ENCODE results near the gene DTHD1. TPM values are rescaled to one million over a fixed set of nuclear protein-coding genes. Genes with fewer than 3 reads are reported as not detected.

DTHD1 gene
- total RNA-seq, 3 donors from 2014 or later, result 0.12 to 0.55 (median 0.22) TPM

DNA sequence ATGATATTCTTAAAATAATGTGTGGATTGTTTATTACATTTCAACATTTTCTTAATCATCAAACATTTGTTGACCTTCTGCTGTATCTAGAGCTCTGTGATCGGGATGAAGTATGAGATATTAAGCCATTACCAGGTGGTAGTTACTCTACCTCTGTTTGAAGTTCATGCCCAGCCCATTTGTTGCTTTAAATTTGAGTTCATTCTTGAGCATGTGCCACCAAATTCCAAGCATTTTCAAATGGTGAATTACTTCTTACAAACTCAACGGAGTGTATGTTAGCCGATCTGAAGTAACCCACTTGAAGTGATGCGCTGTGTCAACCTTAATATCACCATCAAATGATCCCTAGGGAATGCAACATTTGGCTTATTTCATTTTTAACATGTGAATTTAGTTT lies 7.3 kb upstream of the DTHD1 start:
- intact Hi-C loops (cut with DNase I, micrococcal nuclease), result no loop called here
- ATAC-seq, result no peak

GRCh38 chr4:36277533-36277932 lies 3.9 kb upstream of the DTHD1 start:
- no peak for DNase-seq
- intact Hi-C loops (cut with DNase I, micrococcal nuclease), result no loop called here
- Histone ChIP-seq H3K4me1 (ENCODE audit: low read depth) (no peaks in the 10 kb centered on the region), H3K36me3 (ENCODE audit: low read depth) (no peaks in the 10 kb centered on the region), H3K9me3 (no peaks in the 10 kb centered on the region), H3K4me3 (no peak overlapping the region)
- no peak for ATAC-seq
- TF ChIP-seq, protein P1, sequence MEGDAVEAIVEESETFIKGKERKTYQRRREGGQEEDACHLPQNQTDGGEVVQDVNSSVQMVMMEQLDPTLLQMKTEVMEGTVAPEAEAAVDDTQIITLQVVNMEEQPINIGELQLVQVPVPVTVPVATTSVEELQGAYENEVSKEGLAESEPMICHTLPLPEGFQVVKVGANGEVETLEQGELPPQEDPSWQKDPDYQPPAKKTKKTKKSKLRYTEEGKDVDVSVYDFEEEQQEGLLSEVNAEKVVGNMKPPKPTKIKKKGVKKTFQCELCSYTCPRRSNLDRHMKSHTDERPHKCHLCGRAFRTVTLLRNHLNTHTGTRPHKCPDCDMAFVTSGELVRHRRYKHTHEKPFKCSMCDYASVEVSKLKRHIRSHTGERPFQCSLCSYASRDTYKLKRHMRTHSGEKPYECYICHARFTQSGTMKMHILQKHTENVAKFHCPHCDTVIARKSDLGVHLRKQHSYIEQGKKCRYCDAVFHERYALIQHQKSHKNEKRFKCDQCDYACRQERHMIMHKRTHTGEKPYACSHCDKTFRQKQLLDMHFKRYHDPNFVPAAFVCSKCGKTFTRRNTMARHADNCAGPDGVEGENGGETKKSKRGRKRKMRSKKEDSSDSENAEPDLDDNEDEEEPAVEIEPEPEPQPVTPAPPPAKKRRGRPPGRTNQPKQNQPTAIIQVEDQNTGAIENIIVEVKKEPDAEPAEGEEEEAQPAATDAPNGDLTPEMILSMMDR (IDR thresholded peaks at IDR 0.05), result no peak

More for the DNA sequence above, 7.3 kb upstream of the DTHD1 start:
- no peaks in the 10 kb centered on the region for H3K36me3 ChIP-seq (ENCODE audit: low read depth)
- TF ChIP-seq, protein P1 (IDR thresholded peaks at IDR 0.05), result no peak
- no peaks in the 10 kb centered on the region for H3K4me1 ChIP-seq (ENCODE audit: low read depth)
- no peak for DNase-seq
- H3K9me3 ChIP-seq, result no peaks in the 10 kb centered on the region
- H3K4me3 ChIP-seq, result no peak overlapping the region

GRCh38 chr4:36278789-36279188 lies 2.6 kb upstream of the DTHD1 start:
- Histone ChIP-seq H3K36me3 (ENCODE audit: low read depth) (no peaks in the 10 kb centered on the region), H3K4me1 (ENCODE audit: low read depth) (no peaks in the 10 kb centered on the region), H3K4me3 (no peak overlapping the region), H3K9me3 (no peaks in the 10 kb centered on the region)
- no peak for ATAC-seq
- intact Hi-C loops (cut with DNase I, micrococcal nuclease), result no loop called here
- no peak for DNase-seq
- TF ChIP-seq, protein P1 (IDR thresholded peaks at IDR 0.05), result no peak

GRCh38 chr4:36280555-36280954 lies 861 bp upstream of the DTHD1 start:
- H3K9me3 ChIP-seq, result no peaks in the 10 kb centered on the region
- H3K4me1 ChIP-seq (ENCODE audit: low read depth), result no peaks in the 10 kb centered on the region
- TF ChIP-seq, protein P1 (IDR thresholded peaks at IDR 0.05), result no peak
- H3K4me3 ChIP-seq, result no peak overlapping the region
- ATAC-seq, result peak; percentile 26
- no peak for DNase-seq
- no peaks in the 10 kb centered on the region for H3K36me3 ChIP-seq (ENCODE audit: low read depth)
- intact Hi-C loops (cut with DNase I, micrococcal nuclease), result no loop called here

- H3K9me3 ChIP-seq, result no peaks in the 10 kb centered on the region
- intact Hi-C loops (cut with DNase I, micrococcal nuclease), result no loop called here
- no peaks in the 10 kb centered on the region for H3K4me1 ChIP-seq (ENCODE audit: low read depth)
- no peak for ATAC-seq
- DNase-seq, result no peak
- no peak overlapping the region for H3K4me3 ChIP-seq
- TF ChIP-seq, protein P1 (IDR thresholded peaks at IDR 0.05), result no peak
- no peaks in the 10 kb centered on the region for H3K36me3 ChIP-seq (ENCODE audit: low read depth)
Measured at GRCh38 chr4:36282503-36283030, 1.2 kb downstream of the DTHD1 start.

Measured in mucosa of descending colon (tissue), 3 donors.